Neural cell (in vitro differentiated cells): ENCODE results near the gene TMEM175. TPM values are rescaled to one million over a fixed set of nuclear protein-coding genes. Genes with fewer than 3 reads are reported as not detected.

ENCODE experiments used
- H2AFZ ChIP-seq: fragments of 200-600, 300-800 bp; sonication (generic), shearing (Covaris generic); 2 replicates; pipeline ENCODE4 v1.6.0; 2014; ENCODE audit warnings: low read depth, mild to moderate bottlenecking, antibody characterized with exemption, low read length, moderate library complexity
- H3F3A ChIP-seq: fragments of 200-600 bp; shearing (Covaris generic); 2 replicates; pipeline ENCODE4 v1.6.1; 2016; ENCODE audit warnings: mild to moderate bottlenecking, moderate library complexity, mixed read lengths, antibody characterized with exemption, low read length; ENCODE audit not compliant: insufficient read depth, poor library complexity, severe bottlenecking
- H3K27ac ChIP-seq: fragments of 200-600, 300-800 bp; sonication (generic), shearing (Covaris generic); 2 replicates; pipeline ENCODE4 v1.5.1; 2014; ENCODE audit warnings: mild to moderate bottlenecking, low read length, moderate library complexity
- H3K27me3 ChIP-seq: fragments of 300-800, 200-600 bp; sonication (generic), shearing (Covaris generic); 2 replicates; pipeline ENCODE4 v1.6.0; 2014; ENCODE audit warnings: mild to moderate bottlenecking, low read depth, low read length, moderate library complexity; ENCODE audit not compliant: insufficient read depth
- H3K36me3 ChIP-seq: fragments of 300-800, 200-600 bp; sonication (generic), shearing (Covaris generic); 2 replicates; pipeline ENCODE4 v1.5.1; 2014; ENCODE audit warnings: mild to moderate bottlenecking, antibody characterized with exemption, low read length, moderate library complexity; ENCODE audit not compliant: insufficient read depth
- H3K4me2 ChIP-seq: fragments of 300-800, 200-600 bp; sonication (generic), shearing (Covaris generic); 2 replicates; pipeline ENCODE4 v1.6.0; 2014; ENCODE audit warnings: mild to moderate bottlenecking, low read length
- H3K4me3 ChIP-seq: fragments of 300-800, 200-600 bp; sonication (generic), shearing (Covaris generic); 2 replicates; pipeline ENCODE4 v1.5.1; 2014; ENCODE audit warnings: mild to moderate bottlenecking, low read length, moderate library complexity
- H3K79me2 ChIP-seq: fragments of 200-600 bp; shearing (Covaris generic); replicated peaks from 2 replicates; pipeline ENCODE4 v1.6.0; 2014; ENCODE audit warnings: mild to moderate bottlenecking, low read length, moderate library complexity; ENCODE audit not compliant: insufficient read depth
- H3K9ac ChIP-seq: fragments of 300-800, 200-600 bp; sonication (generic), shearing (Covaris generic); 2 replicates; pipeline ENCODE4 v1.6.1; 2016; ENCODE audit warnings: mild to moderate bottlenecking, low read length, mixed read lengths
- H3K9me2 ChIP-seq: fragments of 200-600 bp; shearing (Covaris generic); 2 replicates; pipeline ENCODE4 v1.6.1; 2016; ENCODE audit warnings: mild to moderate bottlenecking, low read length, mixed read lengths; ENCODE audit not compliant: insufficient read depth
- H3K9me3 ChIP-seq: fragments of 200-600, 300-800 bp; sonication (generic), shearing (Covaris generic); 2 replicates; pipeline ENCODE4 v1.6.1; 2016; ENCODE audit warnings: mild to moderate bottlenecking, mixed run types, low read length, moderate library complexity, mixed read lengths
- H4K20me1 ChIP-seq: fragments of 200-600 bp; shearing (Covaris generic); 2 replicates; pipeline ENCODE4 v1.6.1; 2016; ENCODE audit warnings: mild to moderate bottlenecking, mixed run types; ENCODE audit not compliant: insufficient read depth
- CTCF ChIP-seq: fragments of 450-650 bp; IDR thresholded peaks from 2 replicates; pipeline ENCODE4 v1.5.1; 2014; ENCODE audit warnings: antibody characterized with exemption, mild to moderate bottlenecking, moderate library complexity; ENCODE audit not compliant: poor library complexity, severe bottlenecking
- EP300 ChIP-seq: fragments of 450-650 bp; conservative IDR thresholded peaks from 2 replicates; pipeline ENCODE4 v1.6.1; 2014; ENCODE audit warnings: antibody characterized with exemption, mild to moderate bottlenecking, moderate library complexity; ENCODE audit not compliant: poor library complexity, severe bottlenecking
- EZH2 ChIP-seq: fragments of 200-600, 300-800 bp; shearing (Covaris generic), sonication (generic); IDR thresholded peaks from 2 replicates; pipeline ENCODE4 v1.6.1; 2014; ENCODE audit warnings: antibody characterized with exemption, low read length, borderline replicate concordance, mild to moderate bottlenecking; ENCODE audit not compliant: insufficient read depth, poor library complexity, severe bottlenecking
- MXI1 ChIP-seq: fragments of 450-650 bp; conservative IDR thresholded peaks from 2 replicates; pipeline ENCODE4 v1.6.1; 2014; ENCODE audit warnings: antibody characterized with exemption, mild to moderate bottlenecking; ENCODE audit not compliant: poor library complexity, severe bottlenecking
- POLR2AphosphoS5 ChIP-seq: IDR thresholded peaks from 2 replicates; pipeline ENCODE4 v1.6.1; 2012
- RAD21 ChIP-seq: fragments of 450-650 bp; conservative IDR thresholded peaks from 2 replicates; pipeline ENCODE4 v1.6.1; 2014; ENCODE audit warnings: antibody characterized with exemption, mild to moderate bottlenecking, moderate library complexity
- REST ChIP-seq: IDR thresholded peaks from 2 replicates; pipeline ENCODE4 v1.6.1; 2012; ENCODE audit warnings: borderline replicate concordance
- SMC3 ChIP-seq: fragments of 450-650 bp; conservative IDR thresholded peaks from 2 replicates; pipeline ENCODE4 v1.6.1; 2014; ENCODE audit warnings: antibody characterized with exemption, mild to moderate bottlenecking, moderate library complexity; ENCODE audit not compliant: poor library complexity
- TAF1 ChIP-seq: IDR thresholded peaks from 2 replicates; pipeline ENCODE4 v1.6.1; 2012; ENCODE audit warnings: low read depth
- polyA plus RNA-seq: library from polyadenylated mRNA; depleted of rRNA; stranded (reverse); fragments of >200 nt; gene quantifications from 2 replicates; pipeline ENCODE4 v1.2.3, GENCODE V29; 2014

TMEM175 gene
- polyA plus RNA-seq, 1 donor from 2014 or later, result 36.9 TPM

GRCh38 chr4:955161-955921, 23.1 kb downstream of the TMEM175 start:
- Histone ChIP-seq H3K9me3 (no peaks in the 10 kb centered on the region), H3K27me3 (no peaks in the 10 kb centered on the region), H3F3A (no peaks in the 10 kb centered on the region), H3K4me3 (no peak overlapping the region), H3K79me2 (no peaks in the 10 kb centered on the region), H3K36me3 (no peaks in the 10 kb centered on the region), H3K4me2 (no peak overlapping the region), H3K27ac (no peak overlapping the region), H4K20me1 (no peaks in the 10 kb centered on the region), H3K9me2 (no peaks in the 10 kb centered on the region), H3K9ac (no peak overlapping the region), H2AFZ (no peak overlapping the region)
- TF ChIP-seq TAF1 (no peak), SMC3 (no peak)

GRCh38 chr4:955931-956381, 23.7 kb downstream of the TMEM175 start:
- H3F3A ChIP-seq, result no peaks in the 10 kb centered on the region
- H4K20me1 ChIP-seq, result no peaks in the 10 kb centered on the region
- no peaks in the 10 kb centered on the region for H3K79me2 ChIP-seq
- H3K36me3 ChIP-seq, result no peaks in the 10 kb centered on the region
- no peak for TF ChIP-seq TAF1
- no peak for TF ChIP-seq SMC3
- no peak for TF ChIP-seq CTCF
- no peak for TF ChIP-seq RAD21
- no peak for TF ChIP-seq POLR2AphosphoS5
- no peak for TF ChIP-seq REST
- no peak for TF ChIP-seq EP300
- TF ChIP-seq EZH2, result no peak
- no peak for TF ChIP-seq MXI1
- H3K27ac ChIP-seq, result no peak overlapping the region
- H2AFZ ChIP-seq, result no peak overlapping the region
- no peak overlapping the region for H3K9ac ChIP-seq
- no peaks in the 10 kb centered on the region for H3K9me2 ChIP-seq
- H3K4me2 ChIP-seq, result no peak overlapping the region
- no peak overlapping the region for H3K4me3 ChIP-seq
- H3K9me3 ChIP-seq, result no peaks in the 10 kb centered on the region
- H3K27me3 ChIP-seq, result no peaks in the 10 kb centered on the region
